Measurements from ENCODE around the gene MTUS2. TPM values are rescaled to one million over a fixed set of nuclear protein-coding genes. Genes with fewer than 3 reads are reported as not detected.

MTUS2 gene
- total RNA-seq, 1 donor from 2014 or later: 0.90 TPM

DNA sequence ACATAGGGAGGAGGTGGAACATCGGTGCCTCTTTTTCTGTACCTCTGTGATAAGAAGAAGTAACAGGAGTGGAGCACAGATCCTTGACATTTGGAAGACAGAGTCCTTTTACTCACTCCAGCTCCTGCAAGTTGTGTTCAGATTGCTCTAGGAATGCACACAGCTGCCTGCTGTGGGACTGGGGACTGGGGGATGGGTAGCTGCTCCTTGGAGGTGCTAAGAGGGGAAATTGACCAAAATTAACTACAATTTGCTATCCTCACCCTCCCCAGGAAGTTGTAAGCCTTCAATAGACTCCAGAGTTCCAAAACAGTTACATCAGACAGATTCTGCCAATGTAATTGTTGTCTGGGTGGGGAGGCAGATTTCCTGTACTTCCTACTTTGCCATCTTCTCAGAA lies 317.9 kb downstream of the MTUS2 start:
- Mint-ChIP-seq H3K4me1 (ENCODE audit: unreplicated experiment) (peaks cover 4% of the 10 kb centered on the region), H3K36me3 (ENCODE audit: low read depth, unreplicated experiment) (no peaks in the 10 kb centered on the region), H3K4me3 (ENCODE audit: unreplicated experiment) (no peak overlapping the region), H3K27ac (ENCODE audit: unreplicated experiment) (no peak overlapping the region), H3K27me3 (ENCODE audit: unreplicated experiment) (peaks cover 1% of the 10 kb centered on the region), H3K9me3 (ENCODE audit: unreplicated experiment) (no peaks in the 10 kb centered on the region)
- TF ChIP-seq, protein P1, sequence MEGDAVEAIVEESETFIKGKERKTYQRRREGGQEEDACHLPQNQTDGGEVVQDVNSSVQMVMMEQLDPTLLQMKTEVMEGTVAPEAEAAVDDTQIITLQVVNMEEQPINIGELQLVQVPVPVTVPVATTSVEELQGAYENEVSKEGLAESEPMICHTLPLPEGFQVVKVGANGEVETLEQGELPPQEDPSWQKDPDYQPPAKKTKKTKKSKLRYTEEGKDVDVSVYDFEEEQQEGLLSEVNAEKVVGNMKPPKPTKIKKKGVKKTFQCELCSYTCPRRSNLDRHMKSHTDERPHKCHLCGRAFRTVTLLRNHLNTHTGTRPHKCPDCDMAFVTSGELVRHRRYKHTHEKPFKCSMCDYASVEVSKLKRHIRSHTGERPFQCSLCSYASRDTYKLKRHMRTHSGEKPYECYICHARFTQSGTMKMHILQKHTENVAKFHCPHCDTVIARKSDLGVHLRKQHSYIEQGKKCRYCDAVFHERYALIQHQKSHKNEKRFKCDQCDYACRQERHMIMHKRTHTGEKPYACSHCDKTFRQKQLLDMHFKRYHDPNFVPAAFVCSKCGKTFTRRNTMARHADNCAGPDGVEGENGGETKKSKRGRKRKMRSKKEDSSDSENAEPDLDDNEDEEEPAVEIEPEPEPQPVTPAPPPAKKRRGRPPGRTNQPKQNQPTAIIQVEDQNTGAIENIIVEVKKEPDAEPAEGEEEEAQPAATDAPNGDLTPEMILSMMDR (IDR thresholded peaks at IDR 0.05; ENCODE audit: unreplicated experiment): no peak
- DNase-seq (ENCODE audit: low spot score): no peak

DNA sequence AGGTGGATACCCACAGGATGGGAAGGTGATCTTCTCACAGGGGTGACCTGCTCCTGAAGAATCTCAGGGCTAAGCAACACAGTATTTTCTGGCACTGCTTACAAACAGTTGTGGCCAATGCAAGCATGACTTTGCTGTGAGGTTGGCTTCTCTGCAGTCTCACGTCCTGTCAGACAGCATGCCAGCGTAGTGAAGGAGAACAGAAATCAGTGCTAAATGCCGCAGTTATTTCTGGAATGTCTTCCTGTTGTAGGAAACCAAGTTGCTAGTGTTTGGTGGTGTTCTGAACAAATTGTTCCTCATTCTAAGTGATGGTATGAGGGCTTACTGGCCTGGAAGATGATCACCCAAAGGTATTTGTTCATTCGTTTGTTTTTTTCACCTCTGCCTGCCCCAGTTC lies 320.1 kb downstream of the MTUS2 start:
- H3K27ac Mint-ChIP-seq (ENCODE audit: unreplicated experiment): no peak overlapping the region
- TF ChIP-seq, protein P1 (IDR thresholded peaks at IDR 0.05; ENCODE audit: unreplicated experiment): no peak
- DNase-seq (ENCODE audit: low spot score): no peak
- no peaks in the 10 kb centered on the region for H3K36me3 Mint-ChIP-seq (ENCODE audit: low read depth, unreplicated experiment)
- H3K4me1 Mint-ChIP-seq (ENCODE audit: unreplicated experiment): no peaks in the 10 kb centered on the region
- no peaks in the 10 kb centered on the region for H3K9me3 Mint-ChIP-seq (ENCODE audit: unreplicated experiment)
- no peak overlapping the region for H3K4me3 Mint-ChIP-seq (ENCODE audit: unreplicated experiment)
- no peaks in the 10 kb centered on the region for H3K27me3 Mint-ChIP-seq (ENCODE audit: unreplicated experiment)

DNA sequence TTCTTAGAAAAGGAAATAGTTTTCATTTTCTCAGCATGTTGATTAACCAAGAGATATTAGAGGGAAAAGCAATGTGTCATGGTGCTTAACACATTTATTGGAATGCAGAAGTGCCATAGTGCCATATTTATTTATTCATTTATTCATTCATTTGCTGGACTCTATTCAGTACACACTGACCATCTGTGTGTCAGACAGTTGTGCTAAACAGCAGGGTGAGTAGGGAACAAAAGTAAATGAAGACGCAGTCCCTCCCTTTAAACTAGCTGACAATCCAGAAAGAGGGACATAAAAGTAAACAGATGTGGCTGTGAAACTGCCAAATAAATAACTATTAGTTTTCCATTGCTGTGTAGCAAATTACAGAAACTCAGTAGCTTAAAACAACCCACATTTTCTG lies 323.7 kb downstream of the MTUS2 start:
- TF ChIP-seq, protein P1 (IDR thresholded peaks at IDR 0.05; ENCODE audit: unreplicated experiment): no peak
- Mint-ChIP-seq H3K36me3 (ENCODE audit: low read depth, unreplicated experiment) (no peaks in the 10 kb centered on the region), H3K4me3 (ENCODE audit: unreplicated experiment) (no peak overlapping the region), H3K9me3 (ENCODE audit: unreplicated experiment) (no peaks in the 10 kb centered on the region), H3K27ac (ENCODE audit: unreplicated experiment) (no peak overlapping the region), H3K4me1 (ENCODE audit: unreplicated experiment) (no peaks in the 10 kb centered on the region), H3K27me3 (ENCODE audit: unreplicated experiment) (no peaks in the 10 kb centered on the region)
- no peak for DNase-seq (ENCODE audit: low spot score)

DNA sequence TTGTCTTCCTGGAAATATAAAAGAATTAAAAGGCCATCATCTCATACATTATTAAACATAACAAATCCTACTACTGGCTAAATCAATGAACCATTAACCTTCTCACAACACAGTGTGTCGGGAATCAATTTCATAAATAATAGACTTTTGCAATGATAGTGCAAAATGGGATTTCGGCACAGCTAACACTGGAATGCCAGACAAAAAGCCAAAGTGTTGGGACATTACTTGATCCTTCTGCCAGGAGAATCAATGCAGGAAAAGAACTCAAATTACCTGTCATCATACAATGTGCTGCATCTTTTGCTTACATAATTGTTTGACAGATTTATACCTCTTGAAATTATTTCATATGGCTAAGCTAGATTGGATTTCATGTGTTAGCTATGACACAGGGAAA lies 334.3 kb downstream of the MTUS2 start:
- H3K4me3 Mint-ChIP-seq (ENCODE audit: unreplicated experiment): no peak overlapping the region

DNA sequence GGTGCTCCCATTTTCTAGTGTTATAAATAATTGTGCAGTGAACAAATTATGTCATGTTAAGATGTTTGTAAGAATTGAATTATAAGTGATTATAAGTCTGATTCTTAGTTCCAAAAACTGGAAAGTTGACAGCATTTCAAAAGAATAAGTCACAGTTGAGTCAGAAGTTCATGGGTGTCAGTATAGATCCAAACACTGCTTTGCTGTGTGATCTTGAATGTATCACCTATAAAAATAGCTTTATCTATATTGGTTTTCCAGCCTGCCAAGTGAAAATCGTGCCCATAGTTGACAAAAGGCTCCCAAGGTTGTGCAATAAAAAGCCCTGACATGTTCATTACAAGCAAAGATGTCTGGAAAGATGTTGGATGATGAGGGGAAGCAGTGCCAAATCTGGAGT lies 336.0 kb downstream of the MTUS2 start:
- Mint-ChIP-seq H3K27me3 (ENCODE audit: unreplicated experiment) (no peaks in the 10 kb centered on the region), H3K9me3 (ENCODE audit: unreplicated experiment) (no peaks in the 10 kb centered on the region), H3K4me3 (ENCODE audit: unreplicated experiment) (no peak overlapping the region), H3K27ac (ENCODE audit: unreplicated experiment) (no peak overlapping the region), H3K36me3 (ENCODE audit: low read depth, unreplicated experiment) (no peaks in the 10 kb centered on the region), H3K4me1 (ENCODE audit: unreplicated experiment) (no peaks in the 10 kb centered on the region)
- TF ChIP-seq, protein P1 (IDR thresholded peaks at IDR 0.05; ENCODE audit: unreplicated experiment): no peak
- DNase-seq (ENCODE audit: low spot score): no peak

More for the DNA sequence above, 334.3 kb downstream of the MTUS2 start:
- Mint-ChIP-seq H3K9me3 (ENCODE audit: unreplicated experiment) (no peaks in the 10 kb centered on the region), H3K27me3 (ENCODE audit: unreplicated experiment) (no peaks in the 10 kb centered on the region), H3K4me1 (ENCODE audit: unreplicated experiment) (no peaks in the 10 kb centered on the region), H3K36me3 (ENCODE audit: low read depth, unreplicated experiment) (no peaks in the 10 kb centered on the region), H3K27ac (ENCODE audit: unreplicated experiment) (no peak overlapping the region)
- no peak for DNase-seq (ENCODE audit: low spot score)
- TF ChIP-seq, protein P1 (IDR thresholded peaks at IDR 0.05; ENCODE audit: unreplicated experiment): no peak
